GM21825 (cell line): ENCODE measurements around the gene TAF11L14.

Experiments
- ATAC-seq: cut with Tn5 transposase; IDR thresholded peaks from one replicate; pipeline ENCODE4 v1.9.1; 2021; ENCODE audit warnings: mild to moderate bottlenecking, moderate library complexity; ENCODE audit not compliant: unreplicated experiment

Gene TAF11L14

GRCh38 chr5:17678751-17679324 is 44.6 kb downstream of the TAF11L14 start:
- no peak for ATAC-seq

GRCh38 chr5:17679597-17680203 is 45.4 kb downstream of the TAF11L14 start:
- ATAC-seq, result no peak

GRCh38 chr5:17680737-17681136 is 46.5 kb downstream of the TAF11L14 start:
- ATAC-seq, result no peak
